Peyer's patch (tissue), 4 donors: Measurements from ENCODE around the gene PDCD1LG2.

Source experiments
- CTCF ChIP-seq, 6 experiments: fragments of 450-650 bp in 4 of 6; fragments of 200-600 bp in 2 of 6; sonication (generic) in 1 of 6; IDR thresholded peaks; one replicate each; pipeline ENCODE4 v1.5.1; 2017 to 2019; ENCODE audit warnings: antibody characterized with exemption in 6 of 6, mild to moderate bottlenecking in 3 of 6, moderate library complexity in 1 of 6
- POLR2A ChIP-seq, 2 donors: fragments of 450-650 bp; IDR thresholded peaks; one replicate each; pipeline ENCODE4 v1.5.1; 2017; ENCODE audit warnings: antibody characterized with exemption in 2 of 2, mild to moderate bottlenecking in 2 of 2, moderate library complexity in 2 of 2

DNA sequence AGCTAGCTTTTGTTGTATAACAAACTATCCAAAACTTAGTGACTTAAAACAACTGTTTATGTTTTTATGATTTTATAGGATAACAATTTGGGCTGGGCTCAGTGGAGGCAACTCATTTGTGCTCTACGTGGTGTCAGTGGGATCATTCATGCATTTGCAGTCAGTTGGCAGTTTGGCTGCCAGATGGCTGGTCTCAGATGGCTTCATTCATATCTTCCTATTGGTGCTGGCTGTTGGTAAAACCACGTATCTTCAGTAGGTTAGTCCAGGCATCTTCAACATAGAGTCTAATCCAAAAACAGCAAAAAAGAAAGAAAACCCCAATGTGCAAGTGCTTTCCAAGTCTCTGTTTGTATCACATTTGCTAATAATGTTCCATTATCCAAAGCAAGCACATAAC lies 66.9 kb downstream of the PDCD1LG2 start:
- TF ChIP-seq CTCF (IDR thresholded peaks at IDR 0.05) (no peak), POLR2A (IDR thresholded peaks at IDR 0.05) (no peak)
